ENCODE results near the gene GAL3ST3.

The GAL3ST3 gene

GRCh38 chr11:66006134-66006890 lies 42.6 kb downstream of the GAL3ST3 start:
- no peak for TF ChIP-seq CTCF (IDR thresholded peaks at IDR 0.05; ENCODE audit: extremely low read depth, missing control alignments)
- no peak for DNase-seq (ENCODE audit: low spot score)

- TF ChIP-seq CTCF (IDR thresholded peaks at IDR 0.05; ENCODE audit: extremely low read depth, missing control alignments), result no peak
- no peak for DNase-seq (ENCODE audit: low spot score)
Measured at GRCh38 chr11:66004186-66004585, 44.8 kb downstream of the GAL3ST3 start.

GRCh38 chr11:66003291-66003690 lies 45.7 kb downstream of the GAL3ST3 start:
- peak; percentile 13 for DNase-seq (ENCODE audit: low spot score)
- TF ChIP-seq CTCF (IDR thresholded peaks at IDR 0.05; ENCODE audit: extremely low read depth, missing control alignments), result no peak

GRCh38 chr11:66002648-66003225 lies 46.2 kb downstream of the GAL3ST3 start:
- DNase-seq (ENCODE audit: low spot score), result peak; percentile 88
- TF ChIP-seq CTCF (IDR thresholded peaks at IDR 0.05; ENCODE audit: extremely low read depth, missing control alignments), result no peak

- DNase-seq (ENCODE audit: low spot score), result peak; percentile 93
- TF ChIP-seq CTCF (IDR thresholded peaks at IDR 0.05; ENCODE audit: extremely low read depth, missing control alignments), result no peak
Measured at GRCh38 chr11:66001942-66002647, 46.9 kb downstream of the GAL3ST3 start, which contains the start of the genes BANF1 and EIF1AD. Gene BANF1 (plus strand): TSS chr11:66002503. CDS start chr11:66003251, 748 bp downstream. Gene EIF1AD (minus strand): TSS chr11:66002157. CDS start chr11:66000389, 1,768 bp downstream.

- TF ChIP-seq CTCF (IDR thresholded peaks at IDR 0.05; ENCODE audit: extremely low read depth, missing control alignments), result no peak
- no peak for DNase-seq (ENCODE audit: low spot score)
Measured at GRCh38 chr11:65997286-65997685, 51.7 kb downstream of the GAL3ST3 start.

GRCh38 chr11:65992056-65992455 lies 56.9 kb downstream of the GAL3ST3 start:
- TF ChIP-seq CTCF (IDR thresholded peaks at IDR 0.05; ENCODE audit: extremely low read depth, missing control alignments), result no peak
- DNase-seq (ENCODE audit: low spot score), result no peak

All from GM20000 (cell line).